Hepatocyte (in vitro differentiated cells): ENCODE data around the gene RABL3.

Source experiments
- EZH2 ChIP-seq: fragments of 200-600 bp; sonication (generic); IDR thresholded peaks from 2 replicates; pipeline ENCODE4 v1.6.1; 2016; ENCODE audit warnings: antibody characterized with exemption, mild to moderate bottlenecking, borderline replicate concordance
- EZH2phosphoT487 ChIP-seq: fragments of 200-600 bp; sonication (generic); IDR thresholded peaks from one replicate; pipeline ENCODE4 v1.6.1; 2018; ENCODE audit warnings: antibody characterized with exemption, mild to moderate bottlenecking, low read depth, moderate library complexity; ENCODE audit not compliant: unreplicated experiment, severe bottlenecking
- TF ChIP-seq, protein P1 (sequence below): fragments of 200-600 bp; sonication (generic); IDR thresholded peaks from 2 replicates; pipeline ENCODE4 v1.5.1; 2016; ENCODE audit warnings: antibody characterized with exemption, mild to moderate bottlenecking; ENCODE audit not compliant: poor library complexity

DNA sequence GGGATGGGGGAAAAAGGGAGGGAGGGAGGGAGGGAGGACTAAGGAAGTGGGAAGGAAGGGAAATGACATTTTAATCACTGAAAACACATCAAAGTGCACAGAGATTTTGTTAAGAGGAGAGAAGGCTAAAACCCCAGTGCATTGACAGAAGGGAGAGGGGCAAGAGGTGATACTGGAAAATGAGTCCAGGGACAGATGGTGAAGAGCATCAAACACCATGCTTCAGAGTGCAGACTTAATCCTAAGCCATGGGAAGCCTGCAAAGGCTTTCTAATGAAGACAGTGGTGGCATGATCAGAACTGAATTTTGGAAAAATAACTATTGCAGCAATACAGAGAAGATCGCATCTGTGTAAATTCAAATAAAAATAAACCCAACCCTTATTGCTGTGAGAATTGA is 102.1 kb downstream of the RABL3 start:
- TF ChIP-seq, protein P1, sequence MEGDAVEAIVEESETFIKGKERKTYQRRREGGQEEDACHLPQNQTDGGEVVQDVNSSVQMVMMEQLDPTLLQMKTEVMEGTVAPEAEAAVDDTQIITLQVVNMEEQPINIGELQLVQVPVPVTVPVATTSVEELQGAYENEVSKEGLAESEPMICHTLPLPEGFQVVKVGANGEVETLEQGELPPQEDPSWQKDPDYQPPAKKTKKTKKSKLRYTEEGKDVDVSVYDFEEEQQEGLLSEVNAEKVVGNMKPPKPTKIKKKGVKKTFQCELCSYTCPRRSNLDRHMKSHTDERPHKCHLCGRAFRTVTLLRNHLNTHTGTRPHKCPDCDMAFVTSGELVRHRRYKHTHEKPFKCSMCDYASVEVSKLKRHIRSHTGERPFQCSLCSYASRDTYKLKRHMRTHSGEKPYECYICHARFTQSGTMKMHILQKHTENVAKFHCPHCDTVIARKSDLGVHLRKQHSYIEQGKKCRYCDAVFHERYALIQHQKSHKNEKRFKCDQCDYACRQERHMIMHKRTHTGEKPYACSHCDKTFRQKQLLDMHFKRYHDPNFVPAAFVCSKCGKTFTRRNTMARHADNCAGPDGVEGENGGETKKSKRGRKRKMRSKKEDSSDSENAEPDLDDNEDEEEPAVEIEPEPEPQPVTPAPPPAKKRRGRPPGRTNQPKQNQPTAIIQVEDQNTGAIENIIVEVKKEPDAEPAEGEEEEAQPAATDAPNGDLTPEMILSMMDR, result no peak
- TF ChIP-seq EZH2 (no peak), EZH2phosphoT487 (no peak)
